NB4 (cell line): ENCODE data around the gene CD4.

Source experiments
- CTCF ChIP-seq: IDR thresholded peaks from one replicate; pipeline ENCODE4 v1.5.1; 2012; ENCODE audit warnings: low read depth, low read length
- MAX ChIP-seq: IDR thresholded peaks from 2 replicates; pipeline ENCODE4 v1.6.1; 2011; ENCODE audit warnings: low read depth, low read length
- POLR2A ChIP-seq: IDR thresholded peaks from 2 replicates; pipeline ENCODE4 v1.6.1; 2011; ENCODE audit warnings: mild to moderate bottlenecking; ENCODE audit not compliant: insufficient read length; ENCODE audit errors: extremely low read depth

DNA sequence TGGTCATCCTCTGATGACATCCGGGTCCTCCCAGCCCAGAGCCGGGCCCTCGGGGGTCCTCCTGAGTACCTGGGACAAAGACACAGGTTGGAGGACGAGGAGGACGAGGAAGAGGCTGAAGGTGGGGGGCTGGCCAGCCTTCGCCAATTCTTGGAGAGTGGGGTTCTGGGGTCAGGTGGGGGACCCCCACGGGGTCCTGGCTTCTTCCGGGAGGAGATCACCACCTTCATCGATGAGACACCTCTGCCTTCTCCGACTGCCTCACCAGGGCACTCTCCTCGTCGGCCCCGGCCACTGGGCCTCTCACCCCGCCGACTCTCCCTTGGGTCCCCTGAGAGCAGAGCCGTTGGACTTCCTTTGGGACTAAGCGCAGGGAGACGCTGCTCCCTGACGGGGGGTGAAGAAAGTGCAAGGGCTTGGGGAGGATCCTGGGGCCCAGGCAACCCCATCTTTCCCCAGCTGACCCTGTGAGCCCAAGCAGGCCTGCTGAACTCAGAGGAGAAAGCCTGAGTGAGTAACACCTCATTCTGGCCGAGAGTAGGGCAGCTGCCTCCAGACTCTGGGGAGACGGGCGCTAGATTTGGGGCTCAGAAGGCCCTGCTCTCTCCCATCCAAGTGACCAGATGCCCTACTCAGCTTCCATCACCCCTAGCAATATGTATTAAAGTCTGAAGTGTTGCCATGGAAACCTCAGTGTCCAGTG lies 37.6 kb downstream of the CD4 start:
- no peak for TF ChIP-seq CTCF
- TF ChIP-seq MAX = no peak
- no peak for TF ChIP-seq POLR2A
